DND-41 (cell line): ENCODE measurements around the gene ECI1.
"Not testable (repeated sequence)": the region's sequence is repeated elsewhere in the genome, so short reads cannot be mapped to it uniquely, and the experiment has no call there.

Experiments used
- ATAC-seq: fragments of 200-7000 bp; cut with Tn5 transposase; 3 replicates; pipeline ENCODE4 v1.9.1; 2021; ENCODE audit warnings: low read depth; ENCODE audit not compliant: insufficient read depth
- DNase-seq: peaks from one replicate; pipeline ENCODE4 v3.0.0-alpha.2; 2020
- H2AFZ ChIP-seq: 2 replicates; pipeline ENCODE4 v1.6.0; 2012; ENCODE audit warnings: low read depth, low read length
- H3K27ac ChIP-seq: 2 replicates; pipeline ENCODE4 v1.5.1; 2012; ENCODE audit warnings: low read length, inconsistent platforms
- H3K27me3 ChIP-seq: fragments of 200-600 bp; sonication (generic); 2 replicates; pipeline ENCODE4 v1.6.0; 2012; ENCODE audit warnings: low read length, mild to moderate bottlenecking, inconsistent platforms; ENCODE audit not compliant: insufficient read depth, poor library complexity
- H3K36me3 ChIP-seq: 2 replicates; pipeline ENCODE4 v1.5.1; 2012; ENCODE audit warnings: low read length, inconsistent platforms; ENCODE audit not compliant: insufficient read depth
- H3K4me1 ChIP-seq: 2 replicates; pipeline ENCODE4 v1.5.1; 2012; ENCODE audit warnings: mild to moderate bottlenecking, low read length; ENCODE audit not compliant: insufficient read depth
- H3K4me2 ChIP-seq: 2 replicates; pipeline ENCODE4 v1.6.0; 2012; ENCODE audit warnings: mild to moderate bottlenecking, moderate library complexity, low read length, inconsistent platforms; ENCODE audit not compliant: insufficient read depth
- H3K4me3 ChIP-seq, 2 experiments: fragments of 200-600 bp in 1 of 2; shearing (Covaris generic) in 1 of 2; 2 replicates each; pipeline ENCODE4 v1.5.1; 2012 to 2016; ENCODE audit warnings: inconsistent platforms in 2 of 2, low read length in 2 of 2, mild to moderate bottlenecking in 2 of 2, low read depth in 1 of 2, moderate library complexity in 1 of 2
- H3K79me2 ChIP-seq: 2 replicates; pipeline ENCODE4 v1.6.0; 2012; ENCODE audit warnings: low read length, inconsistent platforms; ENCODE audit not compliant: insufficient read depth
- H3K9ac ChIP-seq: 2 replicates; pipeline ENCODE4 v1.6.0; 2012; ENCODE audit warnings: low read depth, mild to moderate bottlenecking, inconsistent platforms, low read length, moderate library complexity
- H3K9me3 ChIP-seq: 2 replicates; pipeline ENCODE4 v1.5.1; 2012; ENCODE audit warnings: low read length, moderate library complexity, mild to moderate bottlenecking, inconsistent platforms; ENCODE audit not compliant: insufficient read depth, severe bottlenecking
- H4K20me1 ChIP-seq: 2 replicates; pipeline ENCODE4 v1.6.0; 2012; ENCODE audit warnings: low read length; ENCODE audit not compliant: insufficient read depth
- CTCF ChIP-seq: IDR thresholded peaks from 2 replicates; pipeline ENCODE4 v1.5.1; 2012; ENCODE audit warnings: borderline replicate concordance, low read length, moderate library complexity, mild to moderate bottlenecking; ENCODE audit not compliant: poor library complexity, severe bottlenecking; ENCODE audit errors: extremely low read depth
- EZH2 ChIP-seq: IDR thresholded peaks from 3 replicates; pipeline ENCODE4 v1.6.1; 2012; ENCODE audit warnings: borderline replicate concordance, low read depth, mild to moderate bottlenecking, moderate library complexity, low read length, inconsistent platforms; ENCODE audit not compliant: severe bottlenecking

The ECI1 gene

GRCh38 chr16:2270070-2270462 lies 18.7 kb upstream of the ECI1 start:
- no peaks in the 10 kb centered on the region for H3K9me3 ChIP-seq
- peak overlapping the region in 1 of 2 experiments; percentile 85; a peak in 1 of 4 replicates for H3K4me3 ChIP-seq
- H3K4me1 ChIP-seq, result peaks cover 34% of the 10 kb centered on the region
- H3K79me2 ChIP-seq, result peaks cover 45% of the 10 kb centered on the region
- H3K36me3 ChIP-seq, result peaks cover 18% of the 10 kb centered on the region
- H3K27me3 ChIP-seq, result no peaks in the 10 kb centered on the region
- peak overlapping the region; percentile 79 for H3K4me2 ChIP-seq
- no peak overlapping the region for H3K27ac ChIP-seq
- peaks cover 49% of the 10 kb centered on the region for H4K20me1 ChIP-seq
- H2AFZ ChIP-seq, result no peak overlapping the region
- no peak for ATAC-seq
- TF ChIP-seq EZH2, result no peak
- TF ChIP-seq CTCF, result peak; percentile 6
- peak overlapping the region; percentile 91; the same call in 1 of the 2 replicates for H3K9ac ChIP-seq
- no peak for DNase-seq

- peaks cover 40% of the 10 kb centered on the region for H3K4me1 ChIP-seq
- H3K27me3 ChIP-seq, result no peaks in the 10 kb centered on the region
- ATAC-seq (peak; percentile 83), DNase-seq (peak; percentile 97)
- H4K20me1 ChIP-seq, result peaks cover 66% of the 10 kb centered on the region
- H3K27ac ChIP-seq, result peak within 1 kb of the TSS; percentile 98
- peak within 1 kb of the TSS; percentile 98 for H2AFZ ChIP-seq
- peak within 1 kb of the TSS; percentile 79 for H3K4me2 ChIP-seq
- peaks cover 37% of the 10 kb centered on the region for H3K36me3 ChIP-seq
- TF ChIP-seq EZH2 (no peak), CTCF (no peak)
- H3K79me2 ChIP-seq, result peaks cover 65% of the 10 kb centered on the region
- H3K9ac ChIP-seq, result peak within 1 kb of the TSS; percentile 91
- peak within 1 kb of the TSS; percentile 61 to 85 for H3K4me3 ChIP-seq
- H3K9me3 ChIP-seq, result no peaks in the 10 kb centered on the region
These were observed 16.7 kb upstream of the ECI1 start, which contains the start of gene RNPS1 for GRCh38 chr16:2267913-2268666. TSS of gene RNPS1 (minus strand) at chr16:2268126. CDS start at chr16:2264643, 3,483 bp downstream.

GRCh38 chr16:2267505-2267912 lies 16.1 kb upstream of the ECI1 start:
- peak overlapping the region; percentile 61 to 85 for H3K4me3 ChIP-seq
- peaks cover 43% of the 10 kb centered on the region for H3K36me3 ChIP-seq
- H3K27me3 ChIP-seq, DNase-seq, H3K9me3 ChIP-seq: not testable (repeated sequence)
- peak; percentile 58 for ATAC-seq
- H3K4me1 ChIP-seq, result peaks cover 40% of the 10 kb centered on the region
- H2AFZ ChIP-seq, result peak overlapping the region; percentile 98
- H3K79me2 ChIP-seq, result peaks cover 71% of the 10 kb centered on the region
- H4K20me1 ChIP-seq, result peaks cover 70% of the 10 kb centered on the region
- H3K4me2 ChIP-seq, result peak overlapping the region; percentile 79
- H3K27ac ChIP-seq, result peak overlapping the region; percentile 98
- peak overlapping the region; percentile 91 for H3K9ac ChIP-seq

- Histone ChIP-seq H3K79me2 (peaks cover 77% of the 10 kb centered on the region), H3K9ac (peak overlapping the region; percentile 91), H3K4me2 (peak overlapping the region; percentile 79), H3K4me3 (peak overlapping the region; percentile 61 to 85; a peak in 3 of 4 replicates), H3K27ac (peak overlapping the region; percentile 98), H4K20me1 (peaks cover 72% of the 10 kb centered on the region), H3K36me3 (peaks cover 49% of the 10 kb centered on the region), H3K4me1 (peaks cover 40% of the 10 kb centered on the region)
- H3K27me3 ChIP-seq, ATAC-seq, H2AFZ ChIP-seq, H3K9me3 ChIP-seq, DNase-seq: not testable (repeated sequence)
These were observed 15.5 kb upstream of the ECI1 start for GRCh38 chr16:2266887-2267286.

GRCh38 chr16:2263026-2263425 lies 11.6 kb upstream of the ECI1 start:
- H3K27ac ChIP-seq, H3K9ac ChIP-seq, H2AFZ ChIP-seq, ATAC-seq, H3K27me3 ChIP-seq, DNase-seq, H3K9me3 ChIP-seq, H3K4me2 ChIP-seq, H3K4me3 ChIP-seq: not testable (repeated sequence)
- H4K20me1 ChIP-seq, result peaks cover 64% of the 10 kb centered on the region
- peaks cover 88% of the 10 kb centered on the region for H3K36me3 ChIP-seq
- H3K79me2 ChIP-seq, result peaks cover 88% of the 10 kb centered on the region
- H3K4me1 ChIP-seq, result peaks cover 24% of the 10 kb centered on the region
